ENCODE data around the gene RAPGEF5. TPM values are rescaled to one million over a fixed set of nuclear protein-coding genes. Genes with fewer than 3 reads are reported as not detected.

Gene RAPGEF5
- total RNA-seq, 3 donors from 2014 or later, result 18.7 to 78.0 (median 41.9) TPM

- H3K27me3 ChIP-seq, result no peaks in the 10 kb centered on the region
- TF ChIP-seq CTCF (IDR thresholded peaks at IDR 0.05) (no peak), POLR2A (IDR thresholded peaks at IDR 0.05) (no peak), POLR2AphosphoS5 (IDR thresholded peaks at IDR 0.05) (no peak)
- no peak overlapping the region for H3K4me3 ChIP-seq
- intact Hi-C loops (cut with DNase I; ENCODE audit: low total_unique reads), result no loop called here
- H3K4me1 ChIP-seq, result no peaks in the 10 kb centered on the region
- H3K36me3 ChIP-seq, result no peaks in the 10 kb centered on the region
- H3K27ac ChIP-seq, result no peak overlapping the region
- no peaks in the 10 kb centered on the region for H3K9me3 ChIP-seq
- no peak for DNase-seq (ENCODE audit: low spot score in 2 of 2)
Observed at GRCh38 chr7:22252936-22253536, 103.9 kb downstream of the RAPGEF5 start.

- no peak for TF ChIP-seq POLR2AphosphoS5 (IDR thresholded peaks at IDR 0.05)
- no peak for TF ChIP-seq POLR2A (IDR thresholded peaks at IDR 0.05)
- TF ChIP-seq CTCF (IDR thresholded peaks at IDR 0.05), result no peak
- Histone ChIP-seq H3K4me3 (no peak overlapping the region), H3K36me3 (no peaks in the 10 kb centered on the region), H3K4me1 (no peaks in the 10 kb centered on the region), H3K27me3 (no peaks in the 10 kb centered on the region), H3K9me3 (no peaks in the 10 kb centered on the region), H3K27ac (no peak overlapping the region)
- DNase-seq (ENCODE audit: low spot score in 2 of 2), result no peak
- intact Hi-C loops (cut with DNase I; ENCODE audit: low total_unique reads), result no loop called here
Observed at GRCh38 chr7:22252016-22252415, 104.9 kb downstream of the RAPGEF5 start.

- TF ChIP-seq CTCF (IDR thresholded peaks at IDR 0.05) (no peak), POLR2A (IDR thresholded peaks at IDR 0.05) (no peak), POLR2AphosphoS5 (IDR thresholded peaks at IDR 0.05) (no peak)
- Histone ChIP-seq H3K27ac (no peak overlapping the region), H3K36me3 (no peaks in the 10 kb centered on the region), H3K27me3 (no peaks in the 10 kb centered on the region), H3K4me3 (no peak overlapping the region), H3K4me1 (no peaks in the 10 kb centered on the region), H3K9me3 (no peaks in the 10 kb centered on the region)
- no peak for DNase-seq (ENCODE audit: low spot score in 2 of 2)
- intact Hi-C loops (cut with DNase I; ENCODE audit: low total_unique reads), result no loop called here
Observed at GRCh38 chr7:22251281-22251680, 105.7 kb downstream of the RAPGEF5 start.

- no peak for DNase-seq (ENCODE audit: low spot score in 2 of 2)
- intact Hi-C loops (cut with DNase I; ENCODE audit: low total_unique reads), result no loop called here
- TF ChIP-seq POLR2A (IDR thresholded peaks at IDR 0.05), result no peak
- no peak for TF ChIP-seq CTCF (IDR thresholded peaks at IDR 0.05)
- no peak for TF ChIP-seq POLR2AphosphoS5 (IDR thresholded peaks at IDR 0.05)
Observed at GRCh38 chr7:22250390-22250789, 106.6 kb downstream of the RAPGEF5 start.

GRCh38 chr7:22248111-22248809 is 108.7 kb downstream of the RAPGEF5 start:
- no peak overlapping the region for H3K4me3 ChIP-seq
- no peaks in the 10 kb centered on the region for H3K27me3 ChIP-seq
- H3K36me3 ChIP-seq, result no peaks in the 10 kb centered on the region
- H3K4me1 ChIP-seq, result no peaks in the 10 kb centered on the region
- TF ChIP-seq CTCF (IDR thresholded peaks at IDR 0.05), result no peak
- TF ChIP-seq POLR2A (IDR thresholded peaks at IDR 0.05), result no peak
- no peak for TF ChIP-seq POLR2AphosphoS5 (IDR thresholded peaks at IDR 0.05)
- intact Hi-C loops (cut with DNase I; ENCODE audit: low total_unique reads), result no loop called here
- DNase-seq (ENCODE audit: low spot score in 2 of 2), result no peak
- H3K27ac ChIP-seq, result no peak overlapping the region
- no peaks in the 10 kb centered on the region for H3K9me3 ChIP-seq

More at GRCh38 chr7:22250390-22250789, 106.6 kb downstream of the RAPGEF5 start:
- Histone ChIP-seq H3K27ac (no peak overlapping the region), H3K9me3 (no peaks in the 10 kb centered on the region), H3K27me3 (no peaks in the 10 kb centered on the region), H3K4me1 (no peaks in the 10 kb centered on the region), H3K36me3 (no peaks in the 10 kb centered on the region), H3K4me3 (no peak overlapping the region)
